DND-41 (cell line): ENCODE data around the gene STRN3.

Experiments
- ATAC-seq: fragments of 200-7000 bp; cut with Tn5 transposase; 3 replicates; pipeline ENCODE4 v1.9.1; 2021; ENCODE audit warnings: low read depth; ENCODE audit not compliant: insufficient read depth
- DNase-seq: peaks from one replicate; pipeline ENCODE4 v3.0.0-alpha.2; 2020
- H2AFZ ChIP-seq: 2 replicates; pipeline ENCODE4 v1.6.0; 2012; ENCODE audit warnings: low read depth, low read length
- H3K27ac ChIP-seq: 2 replicates; pipeline ENCODE4 v1.5.1; 2012; ENCODE audit warnings: low read length, inconsistent platforms
- H3K27me3 ChIP-seq: fragments of 200-600 bp; sonication (generic); 2 replicates; pipeline ENCODE4 v1.6.0; 2012; ENCODE audit warnings: low read length, mild to moderate bottlenecking, inconsistent platforms; ENCODE audit not compliant: insufficient read depth, poor library complexity
- H3K36me3 ChIP-seq: 2 replicates; pipeline ENCODE4 v1.5.1; 2012; ENCODE audit warnings: low read length, inconsistent platforms; ENCODE audit not compliant: insufficient read depth
- H3K4me1 ChIP-seq: 2 replicates; pipeline ENCODE4 v1.5.1; 2012; ENCODE audit warnings: mild to moderate bottlenecking, low read length; ENCODE audit not compliant: insufficient read depth
- H3K4me2 ChIP-seq: 2 replicates; pipeline ENCODE4 v1.6.0; 2012; ENCODE audit warnings: mild to moderate bottlenecking, moderate library complexity, low read length, inconsistent platforms; ENCODE audit not compliant: insufficient read depth
- H3K4me3 ChIP-seq, 2 experiments: fragments of 200-600 bp in 1 of 2; shearing (Covaris generic) in 1 of 2; 2 replicates each; pipeline ENCODE4 v1.5.1; 2012 to 2016; ENCODE audit warnings: inconsistent platforms in 2 of 2, low read length in 2 of 2, mild to moderate bottlenecking in 2 of 2, low read depth in 1 of 2, moderate library complexity in 1 of 2
- H3K79me2 ChIP-seq: 2 replicates; pipeline ENCODE4 v1.6.0; 2012; ENCODE audit warnings: low read length, inconsistent platforms; ENCODE audit not compliant: insufficient read depth
- H3K9ac ChIP-seq: 2 replicates; pipeline ENCODE4 v1.6.0; 2012; ENCODE audit warnings: low read depth, mild to moderate bottlenecking, inconsistent platforms, low read length, moderate library complexity
- H3K9me3 ChIP-seq: 2 replicates; pipeline ENCODE4 v1.5.1; 2012; ENCODE audit warnings: low read length, moderate library complexity, mild to moderate bottlenecking, inconsistent platforms; ENCODE audit not compliant: insufficient read depth, severe bottlenecking
- H4K20me1 ChIP-seq: 2 replicates; pipeline ENCODE4 v1.6.0; 2012; ENCODE audit warnings: low read length; ENCODE audit not compliant: insufficient read depth
- EZH2 ChIP-seq: IDR thresholded peaks from 3 replicates; pipeline ENCODE4 v1.6.1; 2012; ENCODE audit warnings: borderline replicate concordance, low read depth, mild to moderate bottlenecking, moderate library complexity, low read length, inconsistent platforms; ENCODE audit not compliant: severe bottlenecking
- TF ChIP-seq, protein P1 (sequence below): IDR thresholded peaks from 2 replicates; pipeline ENCODE4 v1.5.1; 2012; ENCODE audit warnings: borderline replicate concordance, low read length, moderate library complexity, mild to moderate bottlenecking; ENCODE audit not compliant: poor library complexity, severe bottlenecking; ENCODE audit errors: extremely low read depth

The STRN3 gene

GRCh38 chr14:31000629-31001338 lies 25.4 kb downstream of the STRN3 start:
- no peak overlapping the region for H3K4me3 ChIP-seq
- H4K20me1 ChIP-seq: peaks cover 26% of the 10 kb centered on the region
- H3K36me3 ChIP-seq: peaks cover 53% of the 10 kb centered on the region
- H3K4me2 ChIP-seq: no peak overlapping the region
- TF ChIP-seq, protein P1, sequence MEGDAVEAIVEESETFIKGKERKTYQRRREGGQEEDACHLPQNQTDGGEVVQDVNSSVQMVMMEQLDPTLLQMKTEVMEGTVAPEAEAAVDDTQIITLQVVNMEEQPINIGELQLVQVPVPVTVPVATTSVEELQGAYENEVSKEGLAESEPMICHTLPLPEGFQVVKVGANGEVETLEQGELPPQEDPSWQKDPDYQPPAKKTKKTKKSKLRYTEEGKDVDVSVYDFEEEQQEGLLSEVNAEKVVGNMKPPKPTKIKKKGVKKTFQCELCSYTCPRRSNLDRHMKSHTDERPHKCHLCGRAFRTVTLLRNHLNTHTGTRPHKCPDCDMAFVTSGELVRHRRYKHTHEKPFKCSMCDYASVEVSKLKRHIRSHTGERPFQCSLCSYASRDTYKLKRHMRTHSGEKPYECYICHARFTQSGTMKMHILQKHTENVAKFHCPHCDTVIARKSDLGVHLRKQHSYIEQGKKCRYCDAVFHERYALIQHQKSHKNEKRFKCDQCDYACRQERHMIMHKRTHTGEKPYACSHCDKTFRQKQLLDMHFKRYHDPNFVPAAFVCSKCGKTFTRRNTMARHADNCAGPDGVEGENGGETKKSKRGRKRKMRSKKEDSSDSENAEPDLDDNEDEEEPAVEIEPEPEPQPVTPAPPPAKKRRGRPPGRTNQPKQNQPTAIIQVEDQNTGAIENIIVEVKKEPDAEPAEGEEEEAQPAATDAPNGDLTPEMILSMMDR: no peak
- no peak for TF ChIP-seq EZH2
- H3K27me3 ChIP-seq: no peaks in the 10 kb centered on the region
- no peaks in the 10 kb centered on the region for H3K4me1 ChIP-seq
- ATAC-seq (no peak), DNase-seq (no peak)
- peaks cover 93% of the 10 kb centered on the region for H3K79me2 ChIP-seq
- H2AFZ ChIP-seq: no peak overlapping the region
- peaks cover 20% of the 10 kb centered on the region for H3K9me3 ChIP-seq
- H3K27ac ChIP-seq: no peak overlapping the region
- H3K9ac ChIP-seq: no peak overlapping the region

GRCh38 chr14:30999038-30999773 lies 27.0 kb downstream of the STRN3 start:
- no peak overlapping the region for H3K9ac ChIP-seq
- H3K4me3 ChIP-seq: no peak overlapping the region
- ATAC-seq (no peak), DNase-seq (no peak)
- H3K36me3 ChIP-seq: peaks cover 46% of the 10 kb centered on the region
- H3K27me3 ChIP-seq: no peaks in the 10 kb centered on the region
- peaks cover 34% of the 10 kb centered on the region for H4K20me1 ChIP-seq
- no peak overlapping the region for H2AFZ ChIP-seq
- peaks cover 20% of the 10 kb centered on the region for H3K9me3 ChIP-seq
- no peak overlapping the region for H3K27ac ChIP-seq
- H3K4me1 ChIP-seq: no peaks in the 10 kb centered on the region
- H3K79me2 ChIP-seq: peaks cover 95% of the 10 kb centered on the region
- TF ChIP-seq, protein P1: no peak
- H3K4me2 ChIP-seq: no peak overlapping the region

DNA sequence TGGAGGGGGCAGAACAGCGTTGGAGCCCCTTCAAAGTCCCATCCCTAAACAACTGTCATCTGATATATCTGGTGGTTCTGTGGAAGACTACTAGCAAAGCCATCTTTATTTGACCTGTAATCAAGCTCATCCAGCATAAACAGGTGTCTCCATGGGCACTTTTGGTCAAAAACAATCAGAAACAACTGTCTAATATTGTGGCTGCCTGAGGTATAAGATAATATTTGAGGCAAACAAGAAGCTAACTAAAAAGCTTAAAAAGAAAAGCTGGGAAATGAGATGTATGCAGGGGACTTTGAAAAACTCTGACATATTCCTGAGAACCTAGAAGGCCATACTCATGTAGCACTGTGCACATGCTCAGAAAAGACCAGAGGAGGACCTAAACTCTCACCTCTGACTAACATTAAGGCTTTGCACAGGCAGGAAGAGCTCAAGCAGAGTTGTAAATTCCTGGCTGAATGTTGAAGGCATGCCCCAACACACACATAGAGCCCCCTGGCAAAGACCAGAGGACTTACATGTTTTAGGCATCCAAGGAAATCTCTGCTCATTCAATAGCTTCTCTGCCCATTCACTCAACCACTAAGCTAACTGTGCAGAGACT lies 28.0 kb downstream of the STRN3 start:
- H3K27me3 ChIP-seq: no peaks in the 10 kb centered on the region
- H3K4me1 ChIP-seq: no peaks in the 10 kb centered on the region
- H3K36me3 ChIP-seq: peaks cover 39% of the 10 kb centered on the region
- TF ChIP-seq, protein P1: no peak
- no peak for TF ChIP-seq EZH2
- no peak overlapping the region for H3K27ac ChIP-seq
- no peak overlapping the region for H3K9ac ChIP-seq
- no peak overlapping the region for H3K4me2 ChIP-seq
- H3K4me3 ChIP-seq: no peak overlapping the region
- no peak overlapping the region for H2AFZ ChIP-seq
- no peak for ATAC-seq
- peaks cover 20% of the 10 kb centered on the region for H3K9me3 ChIP-seq
- H4K20me1 ChIP-seq: peaks cover 41% of the 10 kb centered on the region
- DNase-seq: no peak
- peaks cover 95% of the 10 kb centered on the region for H3K79me2 ChIP-seq
